ENCODE results near the gene C16orf46. TPM values are rescaled to one million over a fixed set of nuclear protein-coding genes. Genes with fewer than 3 reads are reported as not detected.

Gene C16orf46
- polyA plus RNA-seq, 3 donors, result 1.5 to 1.9 (median 1.7) TPM

DNA sequence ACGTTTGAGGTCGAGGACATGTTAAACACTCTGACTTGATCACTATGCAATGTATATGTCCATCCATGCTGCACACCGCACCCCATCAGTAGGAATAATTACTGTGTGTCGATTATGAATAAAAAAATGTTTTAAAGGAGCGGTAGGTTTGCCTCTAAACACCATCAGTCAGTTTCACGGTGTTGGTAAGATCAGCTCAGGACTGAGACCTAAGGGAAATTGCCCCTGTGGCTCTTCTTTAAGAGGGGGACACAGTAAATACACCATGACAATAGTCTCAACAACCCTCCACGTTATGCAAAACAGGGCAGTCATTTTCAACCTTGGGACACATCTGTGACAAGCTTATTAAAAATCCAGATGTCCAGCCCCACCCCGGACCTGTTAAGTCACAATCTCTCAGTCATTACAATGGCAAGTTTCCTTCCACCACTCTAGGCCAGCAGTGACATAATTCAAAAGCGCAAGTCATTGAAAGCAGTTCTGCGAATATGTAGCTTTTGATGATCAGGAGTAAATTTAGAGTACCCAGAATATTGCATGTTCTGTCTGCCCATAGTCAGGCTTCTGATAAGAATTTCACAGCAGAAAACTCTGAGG is 40.2 kb downstream of the C16orf46 start:
- DNase-seq (ENCODE audit: extremely low read depth in 1 of 11, low read depth in 9 of 11, low spot score in 4 of 11), result no peak

- peak in 7 of 11 donors; percentile 4 to 34 (median 26) for DNase-seq (ENCODE audit: extremely low read depth in 1 of 11, low read depth in 9 of 11, low spot score in 4 of 11)
These were observed 40.9 kb downstream of the C16orf46 start for GRCh38 chr16:81035975-81036750.

DNA sequence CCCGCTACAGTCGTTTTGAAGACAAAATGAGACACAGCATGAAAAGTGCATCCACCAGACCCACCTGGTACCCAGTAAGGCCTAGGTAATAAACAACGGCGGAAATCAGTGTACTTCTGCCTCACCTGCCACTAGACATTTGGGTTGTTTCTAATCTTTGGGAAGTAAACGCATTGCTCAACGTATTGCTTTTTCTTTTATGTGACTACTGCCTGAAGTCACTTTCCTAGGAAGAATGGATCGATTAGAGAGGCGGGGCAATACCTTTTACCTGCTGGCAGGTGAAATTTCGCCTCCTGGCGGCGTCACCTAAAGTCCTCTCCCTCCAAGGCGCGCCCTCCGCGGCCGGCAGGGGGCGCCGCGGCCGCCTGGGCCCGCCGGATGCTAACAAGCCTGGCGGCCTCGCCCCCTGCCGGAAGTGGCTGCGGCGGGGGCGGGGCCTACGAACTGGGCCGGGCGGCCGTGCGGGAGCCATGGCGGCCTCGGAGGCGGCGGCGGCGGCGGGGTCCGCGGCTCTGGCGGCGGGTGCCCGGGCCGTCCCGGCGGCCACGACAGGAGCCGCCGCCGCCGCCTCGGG is 41.6 kb downstream of the C16orf46 start, which contains the start of gene ATMIN:
TSS of gene ATMIN (plus strand) at position 445 of the 577 bp plus-strand sequence. CDS start at position 474, 29 bp downstream.
- DNase-seq (ENCODE audit: extremely low read depth in 1 of 11, low read depth in 9 of 11, low spot score in 4 of 11), result peak; percentile 44 to 89 (median 79)

DNA sequence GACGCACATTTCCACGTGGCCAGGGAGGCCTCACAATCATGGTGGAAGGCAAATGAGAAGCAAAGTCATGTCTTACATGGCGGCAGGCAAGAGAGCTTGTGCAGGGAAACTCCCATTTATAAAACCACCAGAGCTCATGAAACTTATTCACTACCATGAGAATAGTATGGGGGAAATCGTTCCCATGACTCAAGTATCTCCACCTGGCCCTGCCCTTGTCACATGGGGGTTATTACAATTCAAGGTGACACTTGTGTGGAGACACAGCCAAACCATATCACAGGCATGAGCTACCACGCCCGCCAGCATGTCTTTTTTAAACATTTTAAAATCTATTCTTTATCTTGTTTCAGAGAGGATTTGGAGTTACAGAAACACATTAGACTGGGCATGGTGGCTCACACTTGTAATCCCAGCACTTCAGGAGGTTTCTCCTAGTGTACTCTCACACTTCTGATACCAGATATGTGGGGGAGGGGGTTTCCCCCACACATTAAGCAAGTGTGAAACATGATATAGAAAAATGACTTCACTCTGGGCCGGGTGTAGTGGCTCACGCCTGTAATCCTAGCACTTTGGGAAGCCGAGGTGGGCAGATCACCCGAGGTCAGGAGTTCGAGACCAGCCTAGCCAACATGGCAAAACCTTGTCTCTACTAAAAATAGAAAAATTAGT is 47.0 kb downstream of the C16orf46 start:
- DNase-seq (ENCODE audit: extremely low read depth in 1 of 11, low read depth in 9 of 11, low spot score in 4 of 11), result no peak

DNA sequence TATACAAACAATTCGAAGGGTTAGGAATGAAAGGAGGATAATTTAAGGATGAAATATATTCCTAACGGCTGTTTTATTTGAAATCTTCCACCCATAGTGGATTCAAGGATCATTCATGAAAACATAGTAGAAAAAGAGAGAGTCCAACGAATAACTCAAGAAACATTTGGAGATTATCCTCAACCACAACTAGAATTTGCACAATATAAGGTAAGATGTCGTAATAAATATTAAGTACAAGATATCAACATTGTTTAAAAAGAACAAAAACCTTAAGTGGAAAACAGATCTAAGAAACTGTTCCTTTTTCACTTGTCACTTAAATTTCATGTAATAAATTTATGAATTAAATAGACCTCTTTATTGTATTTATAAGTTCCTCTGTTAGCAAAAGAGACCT is 50.6 kb downstream of the C16orf46 start:
- no peak for DNase-seq (ENCODE audit: extremely low read depth in 1 of 11, low read depth in 9 of 11, low spot score in 4 of 11)

- no peak for DNase-seq (ENCODE audit: extremely low read depth in 1 of 11, low read depth in 9 of 11, low spot score in 4 of 11)
These were observed 58.5 kb downstream of the C16orf46 start for GRCh38 chr16:81018496-81018895.

DNA sequence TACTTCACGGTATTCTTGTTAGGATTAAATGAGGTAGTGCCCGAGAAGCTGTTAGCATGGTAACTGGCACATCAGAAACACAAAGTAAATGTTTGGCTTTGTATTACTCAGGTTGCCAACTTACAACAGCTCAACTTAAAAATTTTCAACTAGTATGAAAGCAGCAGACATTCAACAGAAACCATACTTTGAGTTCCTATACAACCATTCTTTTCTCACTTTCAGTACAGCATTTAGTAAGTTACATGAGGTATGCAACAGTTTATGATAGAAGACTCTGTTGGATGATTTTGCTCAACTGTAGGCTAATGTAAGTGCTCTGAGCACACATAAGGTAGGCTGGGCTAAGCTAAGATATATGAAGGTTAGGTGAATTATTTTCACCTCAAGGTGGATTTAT is 62.4 kb downstream of the C16orf46 start:
- no peak for DNase-seq (ENCODE audit: extremely low read depth in 1 of 11, low read depth in 9 of 11, low spot score in 4 of 11)

DNA sequence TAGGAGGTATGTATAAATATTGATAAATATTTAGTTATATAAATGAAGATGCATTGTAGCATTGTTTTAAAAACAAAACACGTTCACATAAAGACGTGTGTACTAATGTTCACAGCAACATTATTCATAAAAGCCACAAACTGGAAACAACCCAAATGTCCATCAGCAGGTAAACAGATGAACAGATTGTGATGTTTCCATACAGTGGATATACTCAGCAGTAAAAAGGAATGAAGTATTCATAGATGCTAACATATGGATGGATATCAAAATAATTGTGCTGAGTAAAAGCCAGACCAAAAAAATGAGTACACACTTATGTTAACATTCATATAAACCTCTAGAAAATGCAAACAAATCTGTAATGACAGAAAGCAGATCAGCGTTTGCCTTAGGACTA is 64.1 kb downstream of the C16orf46 start:
- DNase-seq (ENCODE audit: extremely low read depth in 1 of 11, low read depth in 9 of 11, low spot score in 4 of 11), result no peak

Other genes with a start within 250 kb of the C16orf46 start
- gene CMC2, start 70.4 kb downstream of the C16orf46 start, polyA plus RNA-seq (ENCODE audit: insufficient read length in 3 of 3), result 10 to 100 TPM; 54.9 to 76.0 (median 68.1) TPM
- 10 to 100 TPM; 16.3 to 25.2 (median 24.8) TPM for gene CENPN, start 70.0 kb downstream of the C16orf46 start, polyA plus RNA-seq (ENCODE audit: insufficient read length in 3 of 3)
- gene ATMIN, start 41.4 kb downstream of the C16orf46 start, polyA plus RNA-seq (ENCODE audit: insufficient read length in 3 of 3), result 10 to 100 TPM; 42.7 to 53.5 (median 43.3) TPM
- gene GCSH, start 19.2 kb upstream of the C16orf46 start, polyA plus RNA-seq (ENCODE audit: insufficient read length in 3 of 3), result 100 to 1,000 TPM in 1 of 3 donors, 10 to 100 TPM in 2; 71.3 to 108 (median 88.2) TPM
- gene BCO1, start 161.5 kb upstream of the C16orf46 start, polyA plus RNA-seq (ENCODE audit: insufficient read length in 3 of 3), result 1 to 10 TPM; 2.3 to 3.0 (median 2.4) TPM
- 1 to 10 TPM; 2.5 to 3.5 (median 2.6) TPM for gene GAN, start 237.7 kb upstream of the C16orf46 start, polyA plus RNA-seq (ENCODE audit: insufficient read length in 3 of 3)